Left colon (tissue), 2 donors: ENCODE data around the gene CPAMD8. TPM values are rescaled to one million over a fixed set of nuclear protein-coding genes. Genes with fewer than 3 reads are reported as not detected.
"Not testable (repeated sequence)": the region's sequence is repeated elsewhere in the genome, so short reads cannot be mapped to it uniquely, and the experiment has no call there.

Source experiments
- ATAC-seq: fragments of 200-7000 bp; cut with Tn5 transposase; one replicate; pipeline ENCODE4 v1.9.1; 2020; ENCODE audit warnings: mild to moderate bottlenecking, moderate library complexity
- DNase-seq, 2 donors: peaks; one replicate each; pipeline ENCODE4 v3.0.0-alpha.2; 2020
- intact Hi-C, 2 donors: fragments of 100-400 bp; cut with DNase I in 1 of 2; cut with micrococcal nuclease in 1 of 2; formaldehyde crosslinking; loops; one replicate each; pipeline versions ENCODE4 v1.11.2 to v1.14.0; 2022; cut with DNase I, micrococcal nuclease
- total RNA-seq, 2 donors: library from RNA; stranded (reverse); fragmentation: NEBNext Ultra II Directional; extraction: Animal tissue kit (Norgen Biotek cat#: 25700); gene quantifications; one replicate each; pipeline ENCODE4 v1.2.1, GENCODE V29; 2021
- donor health status: DM: no; HTN: no; CAD: no.
- donor health status: DM: yes; HTN: yes; CAD: no.

CPAMD8 gene
- total RNA-seq, 2 donors from 2014 or later: 2.3 to 3.4 TPM

DNA sequence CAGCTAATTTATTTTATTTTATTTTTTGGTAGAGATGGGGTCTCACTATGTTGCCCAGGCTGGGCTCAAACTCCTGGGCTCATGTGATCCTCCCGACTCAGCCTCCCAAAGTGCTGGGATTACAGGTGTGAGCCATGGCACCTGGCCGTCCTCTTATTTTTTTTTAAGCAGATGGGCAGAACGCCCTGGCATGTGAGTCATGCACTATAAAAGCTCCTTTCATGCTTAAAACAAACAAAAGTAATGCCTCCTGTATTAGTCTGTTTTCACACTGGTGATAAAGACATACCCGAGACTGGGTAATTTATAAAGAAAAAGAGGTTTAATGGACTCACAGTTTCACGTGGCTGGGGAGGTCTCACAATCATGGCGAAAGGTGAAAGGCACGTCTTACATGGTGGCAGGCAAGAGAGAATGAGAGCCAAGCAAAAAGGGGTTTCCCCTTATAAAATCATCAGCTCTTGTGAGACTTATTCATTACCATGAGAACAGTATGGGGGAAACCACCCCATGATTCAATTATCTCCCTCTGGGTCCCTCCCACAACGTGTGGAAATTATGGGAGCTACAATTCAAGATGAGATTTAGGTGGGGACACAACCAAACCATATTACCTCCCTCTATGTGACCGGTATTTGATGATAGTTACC, 12.3 kb downstream of the CPAMD8 start:
- intact Hi-C loops, DNase-seq: not testable (repeated sequence)
- peak; percentile 65 for ATAC-seq

- no peak for ATAC-seq
- DNase-seq: no peak
- intact Hi-C loops: no loop called here
These were observed 15.1 kb downstream of the CPAMD8 start for GRCh38 chr19:17011485-17011884.

GRCh38 chr19:17006579-17006978, 20.0 kb downstream of the CPAMD8 start:
- DNase-seq (no peak), ATAC-seq (no peak)
- intact Hi-C loops: no loop called here

- no peak for DNase-seq
- no peak for ATAC-seq
- intact Hi-C loops: no loop called here
These were observed 21.6 kb downstream of the CPAMD8 start for GRCh38 chr19:17005000-17005399.

DNA sequence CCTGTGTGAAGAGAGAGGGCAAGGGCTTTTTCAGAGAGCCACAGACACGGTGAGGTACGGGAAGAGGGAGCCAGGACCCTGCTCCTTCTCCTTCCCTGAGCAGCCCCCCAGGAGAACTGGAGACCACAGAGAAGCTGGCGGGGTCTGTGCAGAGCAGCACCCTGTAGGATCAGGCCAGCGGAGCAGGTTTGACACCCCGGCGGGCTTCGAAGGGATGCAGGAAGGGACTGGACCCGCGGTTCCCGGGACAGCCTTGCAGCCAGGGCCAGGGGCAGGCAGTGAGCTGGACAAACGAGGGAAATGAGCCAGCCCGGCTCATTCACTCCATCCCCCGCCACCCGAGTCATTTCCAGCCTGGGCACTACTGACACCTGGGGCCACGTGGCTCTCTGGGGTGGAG, 22.2 kb downstream of the CPAMD8 start:
- ATAC-seq: no peak
- DNase-seq: no peak
- intact Hi-C loops: no loop called here

DNA sequence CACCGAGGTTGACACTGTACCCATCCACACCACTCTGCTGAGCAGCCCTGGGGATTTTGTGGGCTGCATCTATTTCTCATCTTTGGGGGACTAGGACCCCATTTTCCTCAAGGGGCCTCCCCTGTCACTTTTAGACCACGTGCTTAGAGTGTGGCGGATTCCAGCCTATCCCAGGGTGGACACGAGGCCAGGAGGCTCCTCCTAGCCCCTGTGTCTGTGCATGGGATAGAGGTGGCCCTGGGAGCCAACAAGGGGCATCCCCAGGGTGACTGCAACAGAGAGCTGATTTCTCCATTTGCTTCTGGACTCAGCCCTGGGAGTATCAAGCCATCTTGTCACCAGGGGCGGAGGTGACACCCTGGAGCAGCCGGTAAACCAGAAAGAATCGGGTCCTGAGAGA, 24.2 kb downstream of the CPAMD8 start:
- DNase-seq: no peak
- ATAC-seq: no peak
- intact Hi-C loops: no loop called here

DNA sequence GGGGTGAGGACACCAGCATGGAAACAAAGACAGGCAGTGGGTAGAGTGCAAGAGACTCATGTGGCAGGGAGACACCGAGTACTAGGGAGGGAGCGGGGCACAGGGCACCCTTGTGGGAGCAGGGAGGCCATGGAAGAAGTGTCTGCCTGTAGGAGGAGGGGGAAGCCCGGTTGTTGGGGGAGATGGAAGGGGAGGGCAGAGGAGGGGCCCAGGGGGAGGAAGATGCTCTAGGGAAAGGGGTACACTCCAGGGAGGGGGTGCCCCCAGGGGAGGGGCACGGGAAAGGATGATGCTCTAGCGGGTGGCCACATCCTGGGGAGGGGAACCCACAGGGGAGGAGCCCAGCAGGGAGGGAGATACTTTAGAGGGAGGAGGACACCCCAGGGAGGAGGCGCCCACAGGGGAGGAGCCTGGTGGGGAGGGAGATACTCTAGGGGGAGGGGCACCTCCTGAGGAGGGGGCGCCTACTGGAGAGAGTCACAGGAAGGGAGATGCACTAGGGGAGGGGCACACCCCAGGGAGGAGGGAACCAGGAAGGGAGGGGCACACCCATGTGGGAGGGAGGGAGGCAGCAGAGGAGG, 24.9 kb downstream of the CPAMD8 start:
- no peak for ATAC-seq
- peak in 1 of 2 donors; percentile 32 for DNase-seq

GRCh38 chr19:16998635-16999194, 27.9 kb downstream of the CPAMD8 start:
- DNase-seq: no peak
- no peak for ATAC-seq
- intact Hi-C loops: no loop called here

More for the DNA sequence above, 24.9 kb downstream of the CPAMD8 start:
- intact Hi-C loops: no loop called here

- intact Hi-C loops, DNase-seq: not testable (repeated sequence)
These were observed 29.6 kb downstream of the CPAMD8 start for GRCh38 chr19:16996838-16997490.

GRCh38 chr19:16988661-16989060, 37.9 kb downstream of the CPAMD8 start:
- intact Hi-C loops: no loop called here
- no peak for DNase-seq
- ATAC-seq: no peak

More at GRCh38 chr19:16996838-16997490, 29.6 kb downstream of the CPAMD8 start:
- ATAC-seq: not testable (repeated sequence)

GRCh38 chr19:16985403-16985802, 41.2 kb downstream of the CPAMD8 start:
- ATAC-seq (no peak), DNase-seq (no peak)
- intact Hi-C loops: no loop called here

DNA sequence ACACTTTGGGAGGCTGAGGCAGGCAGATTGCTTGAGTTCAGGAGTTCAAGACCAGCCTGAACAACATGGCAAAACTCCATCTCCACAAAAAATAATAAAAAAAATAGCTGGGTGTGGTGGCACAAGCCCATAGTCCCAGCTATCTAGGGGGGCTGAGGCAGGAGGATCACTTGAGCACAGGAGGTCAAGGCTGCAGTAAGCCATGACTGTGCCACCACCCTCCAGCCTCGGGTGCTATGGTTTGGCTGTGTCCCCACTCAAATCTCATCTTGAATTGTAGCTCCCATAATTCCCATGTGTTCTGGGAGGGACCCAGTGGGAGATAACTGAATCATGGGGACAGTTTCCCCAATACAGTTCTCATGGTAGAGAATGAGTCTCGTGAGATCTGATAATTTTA, 44.0 kb downstream of the CPAMD8 start:
- DNase-seq, ATAC-seq, intact Hi-C loops: not testable (repeated sequence)

DNA sequence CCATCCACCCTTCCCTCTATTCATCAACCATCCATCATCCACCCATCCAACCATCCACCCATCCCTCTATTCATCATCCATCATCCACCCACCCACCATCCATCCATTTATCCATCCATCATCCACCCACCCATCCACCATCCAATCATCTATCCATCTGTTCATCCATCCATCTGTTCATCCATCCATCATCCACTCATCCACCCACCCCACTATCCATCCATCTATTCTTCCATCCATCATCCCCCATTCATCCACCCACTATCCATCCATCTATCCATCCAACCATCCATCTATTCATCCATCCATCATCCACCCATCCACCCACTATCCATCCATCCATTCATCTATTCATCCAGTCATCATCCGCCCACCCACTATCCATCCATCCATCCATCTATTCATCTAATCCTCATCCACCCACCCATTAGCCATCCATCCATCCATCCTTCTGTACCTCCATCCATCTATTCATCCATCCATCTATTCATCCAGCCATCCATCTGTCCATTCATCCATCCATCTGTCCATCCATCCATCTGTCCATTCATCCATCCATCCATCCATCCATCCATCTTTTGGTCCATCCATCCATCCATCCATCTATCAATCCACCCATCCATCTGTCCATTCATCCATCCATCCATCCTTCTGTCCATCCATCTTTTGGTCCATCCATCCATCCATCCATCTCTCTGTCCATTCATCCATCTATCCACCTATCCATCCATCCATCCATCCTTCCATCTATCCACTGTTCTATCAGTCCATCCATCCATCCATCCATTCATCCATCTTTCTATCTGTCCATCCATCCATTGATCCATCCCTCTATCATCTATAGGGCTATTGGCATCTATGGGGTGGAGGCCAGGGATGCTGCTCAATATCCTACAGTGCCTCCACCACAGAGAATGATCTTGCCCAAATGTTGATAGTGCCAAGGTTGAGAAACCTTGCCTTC, 47.5 kb downstream of the CPAMD8 start:
- intact Hi-C loops: no loop called here
- no peak for ATAC-seq
- no peak for DNase-seq

DNA sequence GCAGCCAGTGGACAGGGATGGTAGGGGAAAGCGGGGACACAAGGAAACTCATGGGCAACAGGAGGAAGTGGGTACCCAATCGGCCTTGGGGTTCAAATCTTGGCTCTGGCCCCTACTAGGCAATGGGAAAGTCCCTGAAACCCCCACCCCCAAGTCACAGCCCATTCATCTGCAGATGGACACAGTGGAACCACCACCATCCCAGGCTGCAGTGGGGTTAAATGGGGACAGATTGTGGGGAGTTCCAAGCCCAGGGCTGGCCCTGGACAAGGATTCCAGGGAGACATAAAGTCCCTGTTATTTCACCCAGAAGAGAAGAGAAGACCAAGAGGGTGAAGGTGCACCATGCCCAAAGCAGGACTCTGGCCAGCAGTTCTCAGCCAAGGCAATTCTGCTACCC, 48.5 kb downstream of the CPAMD8 start:
- no peak for DNase-seq
- intact Hi-C loops: no loop called here
- no peak for ATAC-seq

GRCh38 chr19:16977306-16977705, 49.3 kb downstream of the CPAMD8 start:
- ATAC-seq (no peak), DNase-seq (no peak)
- intact Hi-C loops: no loop called here

GRCh38 chr19:16976446-16976845, 50.2 kb downstream of the CPAMD8 start:
- no peak for DNase-seq
- intact Hi-C loops: no loop called here
- no peak for ATAC-seq

DNA sequence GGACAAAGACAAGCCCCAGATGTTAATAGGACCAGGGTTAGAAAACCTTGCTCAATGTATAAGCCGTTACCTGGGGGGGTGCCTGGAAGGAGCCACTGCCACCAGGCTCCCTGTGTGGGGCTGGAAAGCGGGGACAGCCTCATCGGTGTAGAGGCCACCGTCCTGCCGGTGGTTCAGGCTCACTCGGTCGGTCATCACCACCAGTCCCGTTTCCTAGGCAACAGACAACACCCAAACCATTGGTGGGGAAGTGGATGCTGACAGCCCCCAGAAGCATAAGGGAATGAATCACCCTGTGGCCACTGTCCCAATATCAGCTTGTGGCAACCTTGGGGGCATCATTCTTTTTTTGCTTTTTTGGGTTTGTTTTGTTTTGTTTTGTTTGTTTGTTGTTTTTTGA, 55.8 kb downstream of the CPAMD8 start:
- DNase-seq (no peak), ATAC-seq (no peak)
- intact Hi-C loops: no loop called here

- no peak for DNase-seq
- ATAC-seq: peak; percentile 46
- intact Hi-C loops: no loop called here
These were observed 57.5 kb downstream of the CPAMD8 start for GRCh38 chr19:16969135-16969534.
